Loucy (cell line): Measurements from ENCODE around the gene GRIA3.

Experiments used
- H2AFZ ChIP-seq: fragments of 200-600 bp; sonication (generic); 2 replicates; pipeline ENCODE4 v1.6.0; 2016; ENCODE audit warnings: antibody characterized with exemption, mild to moderate bottlenecking, low read length, moderate library complexity
- H3F3A ChIP-seq: fragments of 200-600 bp; 2 replicates; pipeline ENCODE4 v1.6.0; 2016; ENCODE audit warnings: antibody characterized with exemption, low read depth, mild to moderate bottlenecking
- H3K27me3 ChIP-seq: fragments of 200-600 bp; sonication (generic); 2 replicates; pipeline ENCODE4 v1.6.1; 2014; ENCODE audit warnings: low read length, mild to moderate bottlenecking; ENCODE audit not compliant: insufficient read depth, poor library complexity, severe bottlenecking
- H3K36me3 ChIP-seq: fragments of 200-600 bp; sonication (generic); 2 replicates; pipeline ENCODE4 v1.6.1; 2016; ENCODE audit warnings: low read length; ENCODE audit not compliant: insufficient read depth
- H3K4me1 ChIP-seq: fragments of 200-600 bp; sonication (generic); 2 replicates; pipeline ENCODE4 v1.5.1; 2014; ENCODE audit warnings: low read length, mild to moderate bottlenecking; ENCODE audit not compliant: insufficient read depth, poor library complexity, severe bottlenecking
- H3K4me2 ChIP-seq: fragments of 200-600 bp; sonication (generic); 2 replicates; pipeline ENCODE4 v1.6.0; 2014; ENCODE audit warnings: antibody characterized with exemption, low read length, low read depth, mild to moderate bottlenecking; ENCODE audit not compliant: poor library complexity, severe bottlenecking
- H3K4me3 ChIP-seq: fragments of 200-600 bp; sonication (generic); 2 replicates; pipeline ENCODE4 v1.5.1; 2014; ENCODE audit warnings: low read length, mild to moderate bottlenecking, mixed read lengths; ENCODE audit not compliant: poor library complexity, severe bottlenecking
- H3K79me2 ChIP-seq: fragments of 200-600 bp; sonication (generic); 2 replicates; pipeline ENCODE4 v1.6.1; 2014; ENCODE audit warnings: low read length; ENCODE audit not compliant: insufficient read depth
- H3K9ac ChIP-seq: fragments of 200-600 bp; sonication (generic); 2 replicates; pipeline ENCODE4 v1.6.0; 2014; ENCODE audit warnings: mild to moderate bottlenecking, low read depth, low read length, moderate library complexity; ENCODE audit not compliant: poor library complexity, severe bottlenecking
- H3K9me2 ChIP-seq: fragments of 200-600 bp; sonication (generic); replicated peaks from 2 replicates; pipeline ENCODE4 v1.6.1; 2016; ENCODE audit warnings: low read depth, low read length, mixed read lengths
- H3K9me3 ChIP-seq: fragments of 200-600 bp; sonication (generic); 2 replicates; pipeline ENCODE4 v1.6.1; 2014; ENCODE audit warnings: mild to moderate bottlenecking, antibody characterized with exemption, low read length, low read depth; ENCODE audit not compliant: insufficient read depth
- H4K20me1 ChIP-seq: fragments of 200-600 bp; sonication (generic); 2 replicates; pipeline ENCODE4 v1.6.0; 2014; ENCODE audit warnings: antibody characterized with exemption, low read length, mild to moderate bottlenecking; ENCODE audit not compliant: insufficient read depth, poor library complexity, severe bottlenecking
- CTCF ChIP-seq: fragments of 200-600 bp; sonication (generic); conservative IDR thresholded peaks from 2 replicates; pipeline ENCODE4 v1.5.1; 2014; ENCODE audit warnings: mild to moderate bottlenecking, antibody characterized with exemption, low read length
- EZH2phosphoT487 ChIP-seq: fragments of 200-600 bp; IDR thresholded peaks from 2 replicates; pipeline ENCODE4 v1.6.1; 2018; ENCODE audit warnings: antibody characterized with exemption, mild to moderate bottlenecking, moderate library complexity, borderline replicate concordance

Gene GRIA3

GRCh38 chrX:123489011-123489410, 304.9 kb downstream of the GRIA3 start:
- Histone ChIP-seq H3K4me2 (no peak overlapping the region), H4K20me1 (no peaks in the 10 kb centered on the region), H3K36me3 (no peaks in the 10 kb centered on the region), H3K9ac (no peak overlapping the region), H3K27me3 (no peaks in the 10 kb centered on the region), H3K4me3 (no peak overlapping the region), H3F3A (no peaks in the 10 kb centered on the region), H3K9me2 (no peaks in the 10 kb centered on the region), H3K9me3 (no peaks in the 10 kb centered on the region), H3K79me2 (no peaks in the 10 kb centered on the region), H2AFZ (no peak overlapping the region), H3K4me1 (no peaks in the 10 kb centered on the region)
- TF ChIP-seq EZH2phosphoT487 = no peak
- no peak for TF ChIP-seq CTCF

GRCh38 chrX:123493857-123494256, 309.8 kb downstream of the GRIA3 start:
- Histone ChIP-seq H4K20me1 (no peaks in the 10 kb centered on the region), H2AFZ (no peak overlapping the region), H3K9me3 (no peaks in the 10 kb centered on the region), H3K79me2 (no peaks in the 10 kb centered on the region), H3K9ac (no peak overlapping the region), H3K9me2 (no peaks in the 10 kb centered on the region), H3K4me2 (no peak overlapping the region), H3K4me3 (no peak overlapping the region), H3K36me3 (no peaks in the 10 kb centered on the region), H3F3A (no peaks in the 10 kb centered on the region), H3K4me1 (no peaks in the 10 kb centered on the region), H3K27me3 (no peaks in the 10 kb centered on the region)
- no peak for TF ChIP-seq EZH2phosphoT487
- no peak for TF ChIP-seq CTCF

GRCh38 chrX:123499787-123500186, 315.7 kb downstream of the GRIA3 start:
- TF ChIP-seq EZH2phosphoT487 (no peak), CTCF (no peak)
- no peaks in the 10 kb centered on the region for H3K9me3 ChIP-seq
- H4K20me1 ChIP-seq = no peaks in the 10 kb centered on the region

More at GRCh38 chrX:123499787-123500186, 315.7 kb downstream of the GRIA3 start:
- Histone ChIP-seq H3K4me2 (no peak overlapping the region), H3K4me1 (no peaks in the 10 kb centered on the region), H3K9ac (no peak overlapping the region), H3K27me3 (no peaks in the 10 kb centered on the region), H3F3A (no peaks in the 10 kb centered on the region), H3K79me2 (no peaks in the 10 kb centered on the region), H3K9me2 (no peaks in the 10 kb centered on the region), H3K4me3 (no peak overlapping the region), H2AFZ (no peak overlapping the region), H3K36me3 (no peaks in the 10 kb centered on the region)
